HepG2 (cell line): ENCODE data around the gene NRL. TPM values are rescaled to one million over a fixed set of nuclear protein-coding genes. Genes with fewer than 3 reads are reported as not detected.
A peak's percentile ranks its signal among the peaks of the same experiment; 100 is the strongest.

Source experiments
- ATAC-seq: fragments of 200-7000 bp; cut with Tn5 transposase; 3 replicates; pipeline ENCODE4 v1.9.1; 2020; ENCODE audit warnings: mild to moderate bottlenecking, moderate library complexity
- BruUV-seq: library from RNA; stranded (reverse); fragments of 400-500 nt; replicated peaks from 2 replicates; lab custom pipeline; 2021; lab: Mats Ljungman, UMichigan
- CTCF ChIA-PET: fragments of 300-600 bp; formaldehyde crosslinking; extraction: SDS; loops from one replicate; lab custom pipeline; 2021; ENCODE audit warnings: low total read pairs, inconsistent platforms, low intra/inter-chr PET ratio; lab: Yijun Ruan, JAX
- POLR2A ChIA-PET: fragments of 350-600 bp; sonication (Branson Sonifier 250); formaldehyde crosslinking; loops from one replicate; lab custom pipeline; 2020; ENCODE audit warnings: antibody characterized with exemption, inconsistent platforms; lab: Yijun Ruan, JAX
- DNase-seq: peaks from one replicate; pipeline ENCODE4 v3.0.0-alpha.2; 2015; ENCODE audit warnings: low spot score
- FAIRE-seq: peaks from 3 replicates; lab custom pipeline; 2011; peaks lifted over from hg19 to GRCh38; lab: Jason Lieb, UNC
- H2AFZ ChIP-seq: one replicate; pipeline ENCODE4 v1.6.1; 2011; ENCODE audit warnings: low read length, inconsistent platforms
- H3K27ac ChIP-seq: fragments of 300-600 bp; 3 replicates; pipeline ENCODE4 v1.8.0; 2011; ENCODE audit warnings: mixed run types, mild to moderate bottlenecking, mixed read lengths, low read length, inconsistent platforms; ENCODE audit not compliant: insufficient read depth; ENCODE audit errors: extremely low read length
- H3K27me3 ChIP-seq, 2 experiments: fragments of 200-600 bp in 1 of 2; 2 replicates in 1 of 2; 3 replicates in 1 of 2; pipeline versions ENCODE4 v1.6.0 to v1.8.0; 2011; ENCODE audit warnings: low read length in 2 of 2, mild to moderate bottlenecking in 2 of 2, moderate library complexity in 2 of 2, inconsistent platforms in 1 of 2; ENCODE audit not compliant: insufficient read depth in 2 of 2, control insufficient read depth in 1 of 2
- H3K36me3 ChIP-seq, 2 experiments: fragments of 200-600 bp in 1 of 2; replicated peaks in 1 of 2; 2 replicates in 1 of 2; 3 replicates in 1 of 2; pipeline versions ENCODE4 v1.5.1 to v1.8.0; 2011; ENCODE audit warnings: low read length in 2 of 2, inconsistent platforms in 1 of 2; ENCODE audit not compliant: insufficient read depth in 2 of 2, control insufficient read depth in 1 of 2
- H3K4me1 ChIP-seq: 2 replicates; pipeline ENCODE4 v1.5.1; 2012; ENCODE audit warnings: low read length, inconsistent platforms; ENCODE audit not compliant: insufficient read depth
- H3K4me2 ChIP-seq: 2 replicates; pipeline ENCODE4 v1.6.0; 2011; ENCODE audit warnings: low read depth, low read length, inconsistent platforms
- H3K4me3 ChIP-seq, 3 experiments: fragments of 200-600 bp in 1 of 3; sonication (generic), shearing (Covaris generic) in 1 of 3; replicated peaks in 1 of 3; 2 replicates each; pipeline ENCODE4 v1.5.1; 2011 to 2016; ENCODE audit warnings: low read length in 3 of 3, inconsistent platforms in 2 of 3, low read depth in 2 of 3, mild to moderate bottlenecking in 2 of 3, control low read depth in 1 of 3, mixed read lengths in 1 of 3; ENCODE audit not compliant: insufficient read depth in 1 of 3
- H3K79me2 ChIP-seq: one replicate; pipeline ENCODE4 v1.6.1; 2011; ENCODE audit warnings: low read length, inconsistent platforms; ENCODE audit not compliant: insufficient read depth
- H3K9ac ChIP-seq: 2 replicates; pipeline ENCODE4 v1.6.0; 2011; ENCODE audit warnings: mild to moderate bottlenecking, low read depth, low read length, inconsistent platforms; ENCODE audit not compliant: insufficient read depth
- H3K9me3 ChIP-seq: 2 replicates; pipeline ENCODE4 v1.5.1; 2012; ENCODE audit warnings: mild to moderate bottlenecking, low read length
- H4K20me1 ChIP-seq: 2 replicates; pipeline ENCODE4 v1.6.0; 2011; ENCODE audit warnings: inconsistent platforms, mild to moderate bottlenecking, low read length, moderate library complexity; ENCODE audit not compliant: insufficient read depth
- AKAP8 ChIP-seq: sonication (generic); formaldehyde crosslinking; IDR thresholded peaks from 2 replicates; pipeline ENCODE4 v1.5.1; 2020; ENCODE audit warnings: mild to moderate bottlenecking, missing genetic modification reagents
- ATAD3A ChIP-seq: sonication (generic); formaldehyde crosslinking; IDR thresholded peaks from 2 replicates; pipeline ENCODE4 v1.4.0; 2020; ENCODE audit warnings: missing genetic modification reagents
- CBX1 ChIP-seq: IDR thresholded peaks from one replicate; pipeline ENCODE4 v1.6.1; 2016; ENCODE audit warnings: antibody characterized with exemption, low read depth
- KDM6A ChIP-seq: IDR thresholded peaks from 2 replicates; pipeline ENCODE4 v1.6.1; 2016; ENCODE audit warnings: low read depth
- MAFK ChIP-seq, 2 experiments: IDR thresholded peaks in 1 of 2; conservative IDR thresholded peaks in 1 of 2; 2 replicates each; pipeline ENCODE4 v1.6.1; 2011; ENCODE audit warnings: improper control_type of control experiment in 2 of 2, low read length in 2 of 2
- POLR2AphosphoS5 ChIP-seq: IDR thresholded peaks from 2 replicates; pipeline ENCODE4 v1.6.1; 2012; ENCODE audit warnings: low read depth, low read length
- RFX1 ChIP-seq: fragments of 450-650 bp; IDR thresholded peaks from 2 replicates; pipeline ENCODE4 v1.6.1; 2017
- SMYD3 ChIP-seq: sonication (generic); formaldehyde crosslinking; IDR thresholded peaks from 2 replicates; pipeline ENCODE4 v1.8.1; 2023; ENCODE audit warnings: mild to moderate bottlenecking, missing genetic modification reagents
- ZEB1 ChIP-seq: IDR thresholded peaks from 2 replicates; pipeline ENCODE4 v1.6.1; 2012; ENCODE audit warnings: mild to moderate bottlenecking, low read depth, inconsistent platforms; ENCODE audit not compliant: insufficient replicate concordance
- ZNF274 ChIP-seq: sonication (generic); formaldehyde crosslinking; IDR thresholded peaks from 2 replicates; pipeline ENCODE4 v1.5.1; 2020; ENCODE audit warnings: mild to moderate bottlenecking, missing genetic modification reagents
- ZNF460 ChIP-seq: sonication (generic); formaldehyde crosslinking; IDR thresholded peaks from 2 replicates; pipeline ENCODE4 v1.5.1; 2020; ENCODE audit warnings: missing genetic modification reagents, mild to moderate bottlenecking, borderline replicate concordance
- ZNF570 ChIP-seq: sonication (generic); formaldehyde crosslinking; IDR thresholded peaks from 2 replicates; pipeline ENCODE4 v1.4.0; 2020; ENCODE audit warnings: mild to moderate bottlenecking, missing genetic modification reagents, borderline replicate concordance
- ZNF773 ChIP-seq: sonication (generic); formaldehyde crosslinking; IDR thresholded peaks from 2 replicates; pipeline ENCODE4 v1.4.0; 2020; ENCODE audit warnings: missing genetic modification reagents, borderline replicate concordance
- WGBS: methylation state at CpG from one replicate; pipeline ENCODE4 v1.1.6; 2017; ENCODE audit warnings: low lambda C conversion rate; 5-methylcytosine and 5-hydroxymethylcytosine counted together
- in situ Hi-C: cut with HindIII; loops from 2 replicates; pipeline ENCODE4 v1.10.0; 2017; ENCODE audit warnings: low pct_unique_long_range_greater_than_20kb; ENCODE audit not compliant: extremely low pct_ligation_motif_present
- intact Hi-C: fragments of 100-400 bp; cut with micrococcal nuclease; formaldehyde crosslinking; loops from one replicate; pipeline ENCODE4 v1.10.0; 2022; ENCODE audit not compliant: unreplicated experiment
- polyA plus RNA-seq, 8 experiments: library from polyadenylated mRNA; depleted of rRNA in 3 of 8; stranded (reverse) in 7 of 8; unstranded in 1 of 8; fragments of >200 nt; fragmentation: Illumina TruSeq in 4 of 8; extraction: Trizol in 4 of 8; gene quantifications; 2 replicates each; pipeline versions ENCODE4 v1.2.1 to v1.2.3, GENCODE V29; 2011 to 2016; ENCODE audit warnings: low read depth in 4 of 8, missing spikeins in 1 of 8, mixed read lengths in 1 of 8; ENCODE audit not compliant: insufficient read depth in 1 of 8
- total RNA-seq, 5 experiments: library from RNA; depleted of rRNA; stranded (reverse); fragments of >200 nt; fragmentation: Illumina TruSeq; extraction: Trizol; gene quantifications; 2 replicates each; pipeline ENCODE4 v1.2.3, GENCODE V29; 2016; ENCODE audit warnings: low read depth in 1 of 5
- TF ChIP-seq, protein P1 (sequence below): sonication (generic); formaldehyde crosslinking; IDR thresholded peaks from 2 replicates; pipeline ENCODE4 v1.9.0; 2021; ENCODE audit warnings: missing genetic modification reagents, mild to moderate bottlenecking, borderline replicate concordance
- TF ChIP-seq, protein P2 (sequence below): IDR thresholded peaks from 2 replicates; pipeline ENCODE4 v1.6.1; 2016; ENCODE audit warnings: missing compliant biosample characterization, missing genetic modification reagents, borderline replicate concordance
- TF ChIP-seq, protein P3 (sequence below): sonication (generic); formaldehyde crosslinking; IDR thresholded peaks from 2 replicates; pipeline ENCODE4 v1.5.0; 2020; ENCODE audit warnings: mild to moderate bottlenecking, missing genetic modification reagents
- TF ChIP-seq, protein P4 (sequence below): sonication (generic); formaldehyde crosslinking; IDR thresholded peaks from 2 replicates; pipeline ENCODE4 v1.5.0; 2020; ENCODE audit warnings: mild to moderate bottlenecking, missing genetic modification reagents
- TF ChIP-seq, protein P5 (sequence below): sonication (generic); formaldehyde crosslinking; IDR thresholded peaks from 2 replicates; pipeline ENCODE4 v1.5.0; 2020; ENCODE audit warnings: mild to moderate bottlenecking, low read depth, missing genetic modification reagents, borderline replicate concordance

NRL gene
- total and polyA plus RNA-seq, 2 of the 13 experiments (the other 11 are each of a cell fraction or from before 2014, with no cell fraction given) = 2.5 to 4.7 TPM

DNA sequence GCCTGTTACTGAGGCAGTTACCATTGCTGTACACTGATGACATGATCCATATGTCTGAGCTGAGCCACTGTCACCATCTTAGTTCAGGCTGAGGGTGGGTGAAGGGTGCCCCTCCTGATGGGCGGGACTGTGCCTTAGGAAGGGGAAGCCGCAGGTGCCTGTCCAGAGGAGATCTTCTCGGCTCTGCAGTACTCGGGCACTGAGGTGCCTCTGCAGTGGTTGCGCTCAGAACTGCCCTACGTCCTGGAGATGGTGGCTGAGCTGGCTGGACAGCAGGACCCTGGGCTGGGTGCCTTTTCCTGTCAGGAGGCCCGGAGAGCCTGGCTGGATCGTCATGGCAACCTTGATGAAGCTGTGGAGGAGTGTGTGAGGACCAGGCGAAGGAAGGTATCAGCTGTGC lies 36.2 kb upstream of the NRL start:
- DNase-seq (no peak), ATAC-seq (no peak), FAIRE-seq (no peak)
- 95% methylated on average over 9 of the region's 9 CpGs for WGBS
- in situ Hi-C loops = no loop called here
- peaks cover 24% of the 10 kb centered on the region for H3K79me2 ChIP-seq
- ChIA-PET CTCF (no interaction called here), POLR2A (interaction anchor here (1.3 to 11.8 kb wide), 5 partner anchors 8 to 37 kb away, joined by 3 to 233 read pairs (median 22); partner anchors contain the start of genes DCAF11, EMC9, IRF9 and NRL)
- H3K27me3 ChIP-seq = peaks cover 0 to 3% of the 10 kb centered on the region in 2 experiments; a peak in 1 of 5 replicates
- no TSS peak for BruUV-seq
- H3K36me3 ChIP-seq = peaks cover 45 to 53% of the 10 kb centered on the region in 2 experiments
- H3K27ac ChIP-seq = no peak overlapping the region
- no peak overlapping the region for H3K9ac ChIP-seq
- peaks cover 7% of the 10 kb centered on the region for H4K20me1 ChIP-seq
- H3K4me3 ChIP-seq = no peak overlapping the region
- H3K4me2 ChIP-seq = no peak overlapping the region
- intact Hi-C loops = no loop called here
- no peaks in the 10 kb centered on the region for H3K9me3 ChIP-seq
- no peak overlapping the region for H2AFZ ChIP-seq
- H3K4me1 ChIP-seq = peaks cover 21% of the 10 kb centered on the region
- TF ChIP-seq, protein P1, sequence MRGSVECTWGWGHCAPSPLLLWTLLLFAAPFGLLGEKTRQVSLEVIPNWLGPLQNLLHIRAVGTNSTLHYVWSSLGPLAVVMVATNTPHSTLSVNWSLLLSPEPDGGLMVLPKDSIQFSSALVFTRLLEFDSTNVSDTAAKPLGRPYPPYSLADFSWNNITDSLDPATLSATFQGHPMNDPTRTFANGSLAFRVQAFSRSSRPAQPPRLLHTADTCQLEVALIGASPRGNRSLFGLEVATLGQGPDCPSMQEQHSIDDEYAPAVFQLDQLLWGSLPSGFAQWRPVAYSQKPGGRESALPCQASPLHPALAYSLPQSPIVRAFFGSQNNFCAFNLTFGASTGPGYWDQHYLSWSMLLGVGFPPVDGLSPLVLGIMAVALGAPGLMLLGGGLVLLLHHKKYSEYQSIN (CRISPR knock-in tag) = no peak
- TF ChIP-seq ZNF773 (no peak), SMYD3 (CRISPR knock-in tag) (no peak), ZNF570 (CRISPR knock-in tag) (no peak), POLR2AphosphoS5 (no peak), RFX1 (peak; percentile 39; the same call in 1 of the 2 replicates), ATAD3A (no peak), ZNF460 (CRISPR knock-in tag) (no peak), ZNF274 (CRISPR knock-in tag) (0 out of 2 replicates have a peak, but pooled peaks have one; percentile 34), CBX1 (no peak), AKAP8 (CRISPR knock-in tag) (no peak), KDM6A (CRISPR knock-in tag) (no peak), MAFK (conservative IDR thresholded peaks at IDR 0.05 in 1 of 2, IDR thresholded peaks at IDR 0.05 in 1 of 2; ENCODE audit: low read length in 2 of 2) (no peak), ZEB1 (no peak)
- TF ChIP-seq, protein P2, sequence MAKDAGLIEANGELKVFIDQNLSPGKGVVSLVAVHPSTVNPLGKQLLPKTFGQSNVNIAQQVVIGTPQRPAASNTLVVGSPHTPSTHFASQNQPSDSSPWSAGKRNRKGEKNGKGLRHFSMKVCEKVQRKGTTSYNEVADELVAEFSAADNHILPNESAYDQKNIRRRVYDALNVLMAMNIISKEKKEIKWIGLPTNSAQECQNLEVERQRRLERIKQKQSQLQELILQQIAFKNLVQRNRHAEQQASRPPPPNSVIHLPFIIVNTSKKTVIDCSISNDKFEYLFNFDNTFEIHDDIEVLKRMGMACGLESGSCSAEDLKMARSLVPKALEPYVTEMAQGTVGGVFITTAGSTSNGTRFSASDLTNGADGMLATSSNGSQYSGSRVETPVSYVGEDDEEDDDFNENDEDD (CRISPR knock-in tag) = no peak
- TF ChIP-seq, protein P3, sequence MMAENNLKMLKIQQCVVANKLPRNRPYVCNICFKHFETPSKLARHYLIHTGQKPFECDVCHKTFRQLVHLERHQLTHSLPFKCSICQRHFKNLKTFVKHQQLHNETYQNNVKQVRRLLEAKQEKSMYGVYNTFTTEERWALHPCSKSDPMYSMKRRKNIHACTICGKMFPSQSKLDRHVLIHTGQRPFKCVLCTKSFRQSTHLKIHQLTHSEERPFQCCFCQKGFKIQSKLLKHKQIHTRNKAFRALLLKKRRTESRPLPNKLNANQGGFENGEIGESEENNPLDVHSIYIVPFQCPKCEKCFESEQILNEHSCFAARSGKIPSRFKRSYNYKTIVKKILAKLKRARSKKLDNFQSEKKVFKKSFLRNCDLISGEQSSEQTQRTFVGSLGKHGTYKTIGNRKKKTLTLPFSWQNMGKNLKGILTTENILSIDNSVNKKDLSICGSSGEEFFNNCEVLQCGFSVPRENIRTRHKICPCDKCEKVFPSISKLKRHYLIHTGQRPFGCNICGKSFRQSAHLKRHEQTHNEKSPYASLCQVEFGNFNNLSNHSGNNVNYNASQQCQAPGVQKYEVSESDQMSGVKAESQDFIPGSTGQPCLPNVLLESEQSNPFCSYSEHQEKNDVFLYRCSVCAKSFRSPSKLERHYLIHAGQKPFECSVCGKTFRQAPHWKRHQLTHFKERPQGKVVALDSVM = no peak
- TF ChIP-seq, protein P4, sequence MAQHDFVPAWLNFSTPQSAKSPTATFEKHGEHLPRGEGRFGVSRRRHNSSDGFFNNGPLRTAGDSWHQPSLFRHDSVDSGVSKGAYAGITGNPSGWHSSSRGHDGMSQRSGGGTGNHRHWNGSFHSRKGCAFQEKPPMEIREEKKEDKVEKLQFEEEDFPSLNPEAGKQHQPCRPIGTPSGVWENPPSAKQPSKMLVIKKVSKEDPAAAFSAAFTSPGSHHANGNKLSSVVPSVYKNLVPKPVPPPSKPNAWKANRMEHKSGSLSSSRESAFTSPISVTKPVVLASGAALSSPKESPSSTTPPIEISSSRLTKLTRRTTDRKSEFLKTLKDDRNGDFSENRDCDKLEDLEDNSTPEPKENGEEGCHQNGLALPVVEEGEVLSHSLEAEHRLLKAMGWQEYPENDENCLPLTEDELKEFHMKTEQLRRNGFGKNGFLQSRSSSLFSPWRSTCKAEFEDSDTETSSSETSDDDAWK = no peak
- TF ChIP-seq, protein P5, sequence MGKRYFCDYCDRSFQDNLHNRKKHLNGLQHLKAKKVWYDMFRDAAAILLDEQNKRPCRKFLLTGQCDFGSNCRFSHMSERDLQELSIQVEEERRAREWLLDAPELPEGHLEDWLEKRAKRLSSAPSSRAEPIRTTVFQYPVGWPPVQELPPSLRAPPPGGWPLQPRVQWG (CRISPR knock-in tag) = no peak
